Calu3 (cell line): Measurements from ENCODE around the gene RBM26. TPM values are rescaled to one million over a fixed set of nuclear protein-coding genes. Genes with fewer than 3 reads are reported as not detected.

Experiments
- BruUV-seq: library from RNA; stranded (reverse); fragments of 400-500 nt; replicated peaks from 2 replicates; lab custom pipeline; 2021; lab: Mats Ljungman, UMichigan
- CTCF ChIA-PET: fragments of 300-600 bp; sonication (Branson Sonifier 250); formaldehyde crosslinking; loops from one replicate; lab custom pipeline; 2022; ENCODE audit warnings: antibody characterized with exemption; lab: Charles Lee
- DNase-seq: peaks from one replicate; pipeline ENCODE4 v3.0.0; 2022
- H3K27ac Mint-ChIP-seq: one replicate; pipeline ENCODE4 v1.8.0; 2022; ENCODE audit warnings: mixed read lengths; ENCODE audit not compliant: unreplicated experiment
- H3K27me3 Mint-ChIP-seq: one replicate; pipeline ENCODE4 v1.8.0; 2022; ENCODE audit warnings: mixed read lengths; ENCODE audit not compliant: unreplicated experiment
- H3K36me3 Mint-ChIP-seq: one replicate; pipeline ENCODE4 v1.8.0; 2022; ENCODE audit warnings: mild to moderate bottlenecking, moderate library complexity, mixed read lengths; ENCODE audit not compliant: insufficient read depth, unreplicated experiment
- H3K4me1 Mint-ChIP-seq: one replicate; pipeline ENCODE4 v1.8.0; 2022; ENCODE audit warnings: mild to moderate bottlenecking, low read depth, mixed read lengths; ENCODE audit not compliant: unreplicated experiment
- H3K4me3 Mint-ChIP-seq: one replicate; pipeline ENCODE4 v1.8.0; 2022; ENCODE audit warnings: mild to moderate bottlenecking, low read depth, moderate library complexity, mixed read lengths; ENCODE audit not compliant: unreplicated experiment
- H3K9me3 Mint-ChIP-seq: one replicate; pipeline ENCODE4 v1.8.0; 2022; ENCODE audit warnings: low read depth, mixed read lengths; ENCODE audit not compliant: unreplicated experiment
- CTCF ChIP-seq: fragments of 200-600 bp; IDR thresholded peaks from one replicate; pipeline ENCODE4 v1.8.0; 2022; ENCODE audit warnings: antibody characterized with exemption; ENCODE audit not compliant: unreplicated experiment
- intact Hi-C: fragments of 100-400 bp; cut with micrococcal nuclease; formaldehyde crosslinking; loops from one replicate; pipeline ENCODE4 v1.10.0; 2022; ENCODE audit not compliant: unreplicated experiment
- total RNA-seq: library from RNA; stranded (reverse); gene quantifications from 2 replicates; pipeline ENCODE4 v1.2.3, GENCODE V29; 2022

RBM26 gene
- total RNA-seq, 1 experiment from 2014 or later: 19.2 TPM

- CTCF ChIA-PET: no interaction called here
- DNase-seq: no peak
- Mint-ChIP-seq H3K4me3 (no peak overlapping the region), H3K9me3 (no peaks in the 10 kb centered on the region), H3K4me1 (no peaks in the 10 kb centered on the region), H3K27ac (no peak overlapping the region), H3K27me3 (no peaks in the 10 kb centered on the region), H3K36me3 (no peaks in the 10 kb centered on the region)
- BruUV-seq: no TSS peak
- no peak for TF ChIP-seq CTCF
- intact Hi-C loops: no loop called here
Observed at GRCh38 chr13:79346300-79346914, 59.6 kb downstream of the RBM26 start.

DNA sequence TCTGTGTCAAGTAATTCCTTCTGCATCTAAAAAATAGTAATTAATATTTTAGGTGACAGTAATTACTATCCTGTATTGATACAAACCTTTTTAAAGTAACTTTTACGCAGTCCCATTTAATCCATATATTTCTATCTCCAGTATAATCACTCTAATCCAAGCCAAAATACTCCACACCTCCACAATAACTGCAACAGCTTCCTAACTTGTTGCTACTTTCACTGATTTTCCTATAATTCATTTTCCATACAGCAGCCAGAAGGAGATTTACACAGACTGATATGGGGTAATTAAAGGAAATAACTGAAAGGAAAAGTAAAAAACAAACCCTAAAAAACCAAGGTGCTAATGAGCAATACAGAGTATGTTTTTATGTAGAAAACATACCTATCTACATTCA is 64.9 kb downstream of the RBM26 start:
- TF ChIP-seq CTCF: no peak
- intact Hi-C loops: no loop called here
- CTCF ChIA-PET: no interaction called here
- Mint-ChIP-seq H3K4me1 (no peaks in the 10 kb centered on the region), H3K9me3 (no peaks in the 10 kb centered on the region), H3K27ac (no peak overlapping the region), H3K36me3 (no peaks in the 10 kb centered on the region), H3K4me3 (no peak overlapping the region), H3K27me3 (no peaks in the 10 kb centered on the region)
- BruUV-seq: no TSS peak
- DNase-seq: no peak

DNA sequence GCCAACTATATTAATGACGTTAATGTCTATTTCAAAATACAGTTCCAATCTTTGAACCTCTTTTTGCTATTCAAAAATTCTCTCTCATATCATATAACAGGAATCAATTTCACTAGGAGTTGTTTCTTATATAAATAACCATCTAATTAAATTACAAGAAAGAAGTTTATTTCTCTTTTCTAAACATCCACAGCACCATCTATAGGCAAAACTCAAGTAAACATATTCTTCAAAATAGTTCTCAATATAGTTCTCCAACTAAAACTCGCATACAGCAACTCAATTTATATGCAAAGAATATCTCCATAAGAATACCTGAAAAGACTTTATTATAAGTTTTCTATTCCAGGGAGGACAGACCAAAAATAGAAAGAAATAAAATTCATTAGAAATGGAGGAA is 65.6 kb downstream of the RBM26 start:
- Mint-ChIP-seq H3K36me3 (peaks cover 5% of the 10 kb centered on the region), H3K9me3 (no peaks in the 10 kb centered on the region), H3K27ac (no peak overlapping the region), H3K4me1 (no peaks in the 10 kb centered on the region), H3K4me3 (no peak overlapping the region), H3K27me3 (no peaks in the 10 kb centered on the region)
- no peak for DNase-seq
- CTCF ChIA-PET: no interaction called here
- BruUV-seq: no TSS peak
- intact Hi-C loops: no loop called here
- TF ChIP-seq CTCF: no peak

GRCh38 chr13:79338343-79338742 is 67.7 kb downstream of the RBM26 start:
- no TSS peak for BruUV-seq
- Mint-ChIP-seq H3K4me1 (no peaks in the 10 kb centered on the region), H3K9me3 (no peaks in the 10 kb centered on the region), H3K27ac (no peak overlapping the region), H3K36me3 (peaks cover 5% of the 10 kb centered on the region), H3K27me3 (no peaks in the 10 kb centered on the region), H3K4me3 (no peak overlapping the region)
- no peak for TF ChIP-seq CTCF
- no peak for DNase-seq
- CTCF ChIA-PET: no interaction called here
- intact Hi-C loops: no loop called here
